Vagina (tissue), 2 donors: ENCODE data around the gene IQUB.

Source experiments
- POLR2A ChIP-seq, 2 donors: fragments of 450-650 bp; IDR thresholded peaks; one replicate each; pipeline ENCODE4 v1.6.1; 2017; ENCODE audit warnings: antibody characterized with exemption in 2 of 2, mild to moderate bottlenecking in 2 of 2, moderate library complexity in 2 of 2
- TF ChIP-seq, protein P1 (sequence below), 3 experiments: fragments of 450-650 bp in 2 of 3; fragments of 200-600 bp in 1 of 3; sonication (generic) in 1 of 3; IDR thresholded peaks; one replicate each; pipeline ENCODE4 v1.5.1; 2017 to 2019; ENCODE audit warnings: antibody characterized with exemption in 3 of 3, mild to moderate bottlenecking in 2 of 3, moderate library complexity in 2 of 3

DNA sequence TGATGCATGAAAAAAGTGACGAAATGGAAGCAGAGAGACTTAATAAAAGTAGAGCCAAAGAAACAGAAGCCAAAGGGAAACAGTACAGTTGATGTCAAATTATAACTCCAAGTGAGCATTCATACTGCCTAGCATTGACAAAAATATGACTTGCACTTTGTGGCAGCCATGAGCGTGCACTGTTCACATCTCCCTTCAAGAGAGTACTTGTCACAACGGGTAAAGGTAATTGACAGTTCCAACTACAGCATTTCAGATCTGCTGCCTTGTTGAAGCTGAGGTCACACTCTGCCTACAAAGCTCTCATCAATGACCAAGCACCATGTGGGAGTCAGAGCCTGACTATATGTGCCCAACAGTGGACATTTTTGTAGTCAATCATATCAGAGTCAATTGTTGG, 54.3 kb downstream of the IQUB start:
- TF ChIP-seq, protein P1, sequence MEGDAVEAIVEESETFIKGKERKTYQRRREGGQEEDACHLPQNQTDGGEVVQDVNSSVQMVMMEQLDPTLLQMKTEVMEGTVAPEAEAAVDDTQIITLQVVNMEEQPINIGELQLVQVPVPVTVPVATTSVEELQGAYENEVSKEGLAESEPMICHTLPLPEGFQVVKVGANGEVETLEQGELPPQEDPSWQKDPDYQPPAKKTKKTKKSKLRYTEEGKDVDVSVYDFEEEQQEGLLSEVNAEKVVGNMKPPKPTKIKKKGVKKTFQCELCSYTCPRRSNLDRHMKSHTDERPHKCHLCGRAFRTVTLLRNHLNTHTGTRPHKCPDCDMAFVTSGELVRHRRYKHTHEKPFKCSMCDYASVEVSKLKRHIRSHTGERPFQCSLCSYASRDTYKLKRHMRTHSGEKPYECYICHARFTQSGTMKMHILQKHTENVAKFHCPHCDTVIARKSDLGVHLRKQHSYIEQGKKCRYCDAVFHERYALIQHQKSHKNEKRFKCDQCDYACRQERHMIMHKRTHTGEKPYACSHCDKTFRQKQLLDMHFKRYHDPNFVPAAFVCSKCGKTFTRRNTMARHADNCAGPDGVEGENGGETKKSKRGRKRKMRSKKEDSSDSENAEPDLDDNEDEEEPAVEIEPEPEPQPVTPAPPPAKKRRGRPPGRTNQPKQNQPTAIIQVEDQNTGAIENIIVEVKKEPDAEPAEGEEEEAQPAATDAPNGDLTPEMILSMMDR (IDR thresholded peaks at IDR 0.05), result no peak
- no peak for TF ChIP-seq POLR2A (IDR thresholded peaks at IDR 0.05)
